Suprapubic skin (tissue), 3 donors: ENCODE data around the gene KCNJ4.

Experiments
- POLR2A ChIP-seq, 2 donors: fragments of 450-650 bp; IDR thresholded peaks; one replicate each; pipeline ENCODE4 v1.6.1; 2017; ENCODE audit warnings: antibody characterized with exemption in 2 of 2, mild to moderate bottlenecking in 2 of 2, moderate library complexity in 2 of 2
- TF ChIP-seq, protein P1 (sequence below), 2 donors: fragments of 200-600 bp in 1 of 2; fragments of 450-650 bp in 1 of 2; sonication (generic) in 1 of 2; IDR thresholded peaks; one replicate each; pipeline ENCODE4 v1.5.1; 2016 to 2019; ENCODE audit warnings: antibody characterized with exemption in 2 of 2, mild to moderate bottlenecking in 1 of 2, moderate library complexity in 1 of 2

DNA sequence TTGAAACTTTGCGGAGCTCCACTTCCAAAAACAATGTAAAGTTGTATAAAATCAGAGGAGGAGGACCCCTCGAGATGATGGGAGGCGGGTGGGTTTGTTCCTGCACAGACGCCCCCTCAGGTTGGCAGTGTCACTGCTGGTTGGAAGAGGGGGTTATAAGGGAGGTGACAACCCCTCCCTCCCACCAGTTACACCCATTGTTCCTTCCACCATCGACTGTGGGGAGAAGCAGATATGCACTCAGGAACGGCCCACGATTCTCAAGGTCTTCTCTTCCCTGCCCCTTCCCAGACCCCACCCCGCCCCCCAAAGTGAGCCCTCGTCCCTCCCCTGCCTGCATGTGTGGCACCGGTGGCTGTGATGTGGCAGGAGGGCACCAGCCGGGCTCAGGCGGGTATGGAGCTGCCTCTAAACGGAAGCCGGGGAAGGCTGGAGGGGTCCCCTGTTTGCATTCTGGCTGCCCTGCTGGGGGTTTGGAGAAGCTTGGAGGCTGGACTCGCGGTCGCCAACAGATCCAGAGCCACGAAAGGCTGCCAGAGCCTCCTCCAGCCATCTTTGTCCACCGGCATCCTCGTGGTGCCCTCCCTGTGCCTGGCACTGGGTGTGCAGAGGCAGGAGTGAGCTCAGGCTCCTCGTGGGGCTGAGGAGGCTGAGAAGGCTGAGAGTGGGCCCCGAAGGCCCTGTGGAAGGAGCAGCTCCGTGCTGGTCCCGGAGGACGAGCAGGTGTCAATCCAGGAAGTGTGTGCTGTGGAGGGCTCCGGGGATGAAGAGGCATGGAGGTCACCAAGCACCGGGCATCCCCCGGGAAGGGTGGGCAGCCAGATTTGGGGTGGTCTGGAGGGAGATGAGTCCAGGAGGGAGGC is 13.7 kb upstream of the KCNJ4 start:
- TF ChIP-seq, protein P1, sequence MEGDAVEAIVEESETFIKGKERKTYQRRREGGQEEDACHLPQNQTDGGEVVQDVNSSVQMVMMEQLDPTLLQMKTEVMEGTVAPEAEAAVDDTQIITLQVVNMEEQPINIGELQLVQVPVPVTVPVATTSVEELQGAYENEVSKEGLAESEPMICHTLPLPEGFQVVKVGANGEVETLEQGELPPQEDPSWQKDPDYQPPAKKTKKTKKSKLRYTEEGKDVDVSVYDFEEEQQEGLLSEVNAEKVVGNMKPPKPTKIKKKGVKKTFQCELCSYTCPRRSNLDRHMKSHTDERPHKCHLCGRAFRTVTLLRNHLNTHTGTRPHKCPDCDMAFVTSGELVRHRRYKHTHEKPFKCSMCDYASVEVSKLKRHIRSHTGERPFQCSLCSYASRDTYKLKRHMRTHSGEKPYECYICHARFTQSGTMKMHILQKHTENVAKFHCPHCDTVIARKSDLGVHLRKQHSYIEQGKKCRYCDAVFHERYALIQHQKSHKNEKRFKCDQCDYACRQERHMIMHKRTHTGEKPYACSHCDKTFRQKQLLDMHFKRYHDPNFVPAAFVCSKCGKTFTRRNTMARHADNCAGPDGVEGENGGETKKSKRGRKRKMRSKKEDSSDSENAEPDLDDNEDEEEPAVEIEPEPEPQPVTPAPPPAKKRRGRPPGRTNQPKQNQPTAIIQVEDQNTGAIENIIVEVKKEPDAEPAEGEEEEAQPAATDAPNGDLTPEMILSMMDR (IDR thresholded peaks at IDR 0.05): no peak
- TF ChIP-seq POLR2A (IDR thresholded peaks at IDR 0.05): no peak
